ENCODE data around the gene LYRM9.
"Not testable (repeated sequence)": the region's sequence is repeated elsewhere in the genome, so short reads cannot be mapped to it uniquely, and the experiment has no call there.

DNA sequence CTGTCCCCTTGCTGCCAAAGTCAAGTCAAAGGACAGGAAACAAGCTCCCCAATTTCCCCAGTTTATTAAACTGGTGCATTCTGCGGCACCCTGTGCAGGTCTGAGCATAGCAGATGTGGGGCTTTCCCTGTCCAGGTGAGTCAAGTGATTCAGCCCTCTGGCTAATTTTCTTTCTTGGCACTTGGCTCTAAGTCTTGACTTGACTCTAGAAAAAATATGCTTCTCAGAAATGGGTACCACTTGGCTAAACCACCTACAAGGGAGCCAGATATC lies 52.8 kb downstream of the LYRM9 start:
- not testable (repeated sequence) for TF ChIP-seq CTCF (IDR thresholded peaks at IDR 0.05 in 8 of 11, conservative IDR thresholded peaks at IDR 0.05 in 3 of 11); POLR2A (IDR thresholded peaks at IDR 0.05)
